HG02798 (cell line): ENCODE data around the gene MARCHF5.
"Not testable (repeated sequence)": the region's sequence is repeated elsewhere in the genome, so short reads cannot be mapped to it uniquely, and the experiment has no call there.

ENCODE experiments used
- ATAC-seq: cut with Tn5 transposase; IDR thresholded peaks from one replicate; pipeline ENCODE4 v1.9.1; 2021; ENCODE audit warnings: mild to moderate bottlenecking; ENCODE audit not compliant: unreplicated experiment, poor library complexity

The MARCHF5 gene

GRCh38 chr10:92303096-92303495 is 12.1 kb downstream of the MARCHF5 start:
- ATAC-seq: no peak

DNA sequence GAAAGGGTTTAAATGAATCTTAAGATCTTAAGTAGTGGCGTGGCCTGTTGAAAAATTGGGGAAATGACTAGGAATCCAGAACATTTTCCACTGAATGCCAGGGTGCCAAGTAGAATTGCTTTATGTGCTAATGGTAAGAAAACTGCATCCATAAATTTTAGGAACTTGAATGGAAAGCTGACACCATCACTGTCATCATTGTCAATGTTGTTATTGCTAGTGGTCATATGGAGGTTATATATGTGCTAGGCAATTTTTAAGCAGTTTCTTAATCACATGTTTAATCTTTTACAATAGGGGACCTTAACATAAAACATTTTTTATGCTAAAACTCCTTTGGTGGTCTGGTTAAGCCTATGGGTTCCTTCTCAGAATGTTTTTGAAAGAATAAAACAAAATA is 13.1 kb downstream of the MARCHF5 start:
- ATAC-seq: no peak

DNA sequence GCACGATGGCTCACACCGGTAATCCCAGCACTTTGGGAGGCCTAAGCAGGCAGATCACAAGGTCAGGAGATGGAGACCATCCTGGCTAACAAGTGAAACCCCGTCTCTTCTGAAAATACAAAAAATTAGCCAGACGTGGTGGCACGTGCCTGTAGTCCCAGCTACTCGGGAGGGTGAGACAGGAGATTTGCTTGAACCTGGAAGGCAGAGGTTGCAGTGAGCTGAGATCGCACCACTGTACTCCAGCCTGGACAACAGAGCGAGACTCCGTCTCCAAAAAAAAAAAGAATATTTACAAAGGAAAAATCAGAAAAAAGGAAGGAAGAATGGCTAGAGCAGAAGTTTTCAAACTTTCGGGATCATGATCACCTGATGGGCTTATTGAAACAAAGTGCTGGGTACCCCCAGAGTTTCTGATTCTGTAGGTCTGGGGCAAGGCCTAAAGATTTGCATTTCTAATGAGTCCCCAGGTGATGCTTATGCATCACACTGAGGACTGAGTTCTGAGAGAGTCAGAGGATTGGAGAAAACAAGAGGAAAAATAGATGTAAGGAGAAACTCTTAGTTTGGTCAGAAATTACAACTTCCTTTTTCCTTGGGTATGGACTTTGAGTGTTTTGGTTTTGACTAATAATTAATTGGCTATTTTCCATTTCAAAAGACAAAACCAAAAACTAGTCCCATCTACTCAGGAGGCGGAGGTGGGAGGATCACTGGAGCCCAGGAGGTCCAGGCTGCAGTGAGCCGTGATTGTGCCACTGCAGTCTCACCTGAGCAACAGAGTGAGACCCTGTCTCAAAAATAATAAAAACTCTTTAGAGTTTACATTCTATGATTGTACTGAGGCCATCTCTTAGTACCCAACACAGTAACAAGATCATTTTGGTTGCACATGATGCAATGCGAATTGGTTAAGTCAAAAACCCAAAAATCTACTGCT is 14.4 kb downstream of the MARCHF5 start:
- ATAC-seq: no peak

DNA sequence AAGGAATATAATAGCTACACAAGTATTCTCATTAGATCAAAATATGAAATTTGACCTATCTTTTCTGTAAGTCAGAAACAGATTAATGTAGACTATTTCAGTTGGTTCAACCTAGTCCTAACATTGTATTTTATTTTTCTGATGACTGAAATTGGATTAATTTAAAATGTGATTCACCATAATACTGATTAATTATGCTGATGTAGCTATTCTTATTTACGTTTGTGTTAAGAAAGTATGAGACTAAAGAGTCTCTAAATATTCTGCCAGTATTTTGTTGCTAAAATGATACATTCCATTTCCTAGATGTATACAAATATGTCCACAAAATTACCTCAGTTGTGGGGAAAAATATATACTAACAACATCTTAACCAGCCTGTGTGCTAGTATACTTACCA is 18.3 kb downstream of the MARCHF5 start:
- no peak for ATAC-seq

DNA sequence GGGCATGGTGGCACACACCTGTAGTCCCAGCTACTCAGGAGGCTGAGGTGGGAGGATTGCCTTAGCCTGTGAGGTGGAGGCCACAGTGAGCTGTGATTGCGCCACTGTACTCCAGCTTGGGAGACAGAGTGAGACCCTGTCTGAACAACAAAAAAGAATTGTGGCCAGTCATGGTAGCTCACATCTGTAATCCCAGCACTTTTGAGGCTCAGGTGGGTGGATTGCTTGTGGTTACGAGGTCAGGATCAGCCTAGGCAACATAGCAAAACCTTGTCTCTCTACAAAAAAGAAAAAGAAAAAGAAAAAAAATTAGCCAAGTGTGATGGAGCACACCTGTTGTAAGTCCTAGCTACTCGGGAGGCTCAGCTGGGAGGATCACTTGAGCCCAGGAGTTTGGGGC is 22.8 kb downstream of the MARCHF5 start:
- ATAC-seq: no peak

DNA sequence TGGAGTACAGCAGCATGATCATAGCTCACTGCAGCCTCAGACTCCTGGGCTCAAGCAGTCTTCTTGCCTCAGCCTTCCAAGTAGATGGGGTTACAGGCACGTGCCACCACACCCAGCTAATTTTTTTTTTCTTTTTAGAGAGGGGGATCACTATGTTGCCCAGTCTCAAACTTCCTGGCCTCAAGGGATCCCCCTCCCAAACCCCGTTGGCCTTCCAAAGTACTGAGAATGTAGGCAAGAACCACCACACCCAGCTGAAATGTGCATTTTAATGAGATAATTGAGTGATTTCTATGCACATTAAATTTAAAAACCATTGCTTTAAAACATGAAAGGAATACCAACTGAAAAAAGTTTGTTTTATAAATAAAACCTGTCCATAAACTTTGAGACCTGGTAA is 25.6 kb downstream of the MARCHF5 start:
- ATAC-seq: no peak

GRCh38 chr10:92323079-92323478 is 32.1 kb downstream of the MARCHF5 start:
- ATAC-seq: no peak

- ATAC-seq: no peak
These were observed 36.8 kb downstream of the MARCHF5 start for GRCh38 chr10:92327445-92328433.

GRCh38 chr10:92328993-92329392 is 38.0 kb downstream of the MARCHF5 start:
- ATAC-seq: no peak

DNA sequence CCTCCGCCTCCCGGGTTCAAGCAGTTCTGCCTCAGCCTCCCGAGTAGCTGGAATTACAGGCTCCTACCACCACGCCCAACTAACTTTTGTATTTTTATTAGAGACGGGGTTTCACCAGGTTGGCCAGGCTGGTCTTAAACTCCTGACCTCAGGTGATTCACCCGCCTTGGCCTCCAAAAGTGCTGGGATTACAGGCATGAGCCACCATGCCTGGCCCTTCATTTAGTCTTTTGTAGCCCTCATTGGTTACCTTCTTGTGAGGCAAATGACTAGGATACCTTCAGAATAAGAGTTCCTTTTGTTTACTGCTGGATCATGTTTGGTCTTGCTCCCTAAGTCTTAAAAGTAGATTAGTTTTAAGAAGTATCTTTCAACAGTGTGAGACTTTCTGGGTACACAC is 39.0 kb downstream of the MARCHF5 start:
- ATAC-seq: not testable (repeated sequence)

- no peak for ATAC-seq
These were observed 51.8 kb downstream of the MARCHF5 start for GRCh38 chr10:92342796-92343195.

DNA sequence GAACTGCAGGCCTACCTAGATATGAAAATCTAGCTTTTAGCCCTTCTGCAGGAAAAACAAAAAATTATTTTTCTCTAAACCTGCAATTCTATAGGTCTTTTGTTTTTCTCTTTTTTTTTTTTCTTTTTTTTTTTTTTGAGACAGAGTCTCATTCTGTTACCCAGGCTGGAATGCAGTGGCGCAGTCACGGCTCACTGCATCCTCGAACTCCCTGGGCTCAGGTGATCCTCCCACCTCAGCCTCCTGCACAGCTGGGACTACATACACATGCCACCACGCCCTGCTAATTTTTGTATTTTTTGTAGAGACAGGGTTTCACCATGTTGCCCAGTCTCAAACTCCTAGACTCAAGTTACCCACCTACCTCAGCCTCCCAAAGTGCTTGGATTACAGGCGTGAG is 54.6 kb downstream of the MARCHF5 start:
- ATAC-seq: not testable (repeated sequence)

GRCh38 chr10:92347035-92347676 is 56.2 kb downstream of the MARCHF5 start:
- ATAC-seq: not testable (repeated sequence)

- ATAC-seq: no peak
These were observed 59.4 kb downstream of the MARCHF5 start for GRCh38 chr10:92350411-92350810.

DNA sequence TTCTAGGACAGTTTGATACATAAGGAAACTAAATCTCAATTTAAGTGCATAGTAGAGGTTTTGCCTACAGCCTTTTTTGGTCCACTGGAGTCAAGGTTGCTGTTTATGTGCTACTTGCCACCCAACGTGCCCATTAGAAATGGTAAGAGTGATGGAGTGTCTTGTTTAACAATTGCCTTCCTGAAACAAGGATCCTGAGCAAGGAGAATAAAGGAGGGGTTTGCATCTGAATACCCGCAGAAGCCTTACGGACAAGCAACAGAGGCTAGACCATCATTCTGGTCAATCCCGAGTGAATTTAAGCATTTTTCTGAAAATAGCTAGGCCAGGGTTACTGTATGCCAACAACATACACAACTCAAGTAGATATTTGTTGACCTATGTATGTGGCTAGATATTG is 63.6 kb downstream of the MARCHF5 start:
- no peak for ATAC-seq

DNA sequence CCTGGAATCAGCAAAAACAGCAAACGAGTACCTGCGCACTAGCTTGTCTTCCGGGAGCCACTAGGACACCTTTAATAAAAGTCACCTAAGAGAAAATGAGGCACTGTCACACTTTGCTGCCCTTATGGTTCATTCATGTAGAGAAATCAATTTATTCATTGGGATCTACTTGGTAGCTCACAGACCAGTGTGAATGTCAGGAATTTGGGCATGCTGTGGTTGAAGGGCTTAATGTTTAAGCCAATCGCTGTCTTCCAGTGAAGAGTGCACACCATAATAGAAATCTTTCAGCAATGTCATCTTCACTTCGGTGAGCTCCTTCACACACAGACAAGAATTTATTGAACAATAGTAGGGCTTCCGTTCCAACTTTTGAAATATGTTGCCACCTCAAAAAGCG is 65.1 kb downstream of the MARCHF5 start:
- ATAC-seq: no peak

GRCh38 chr10:92363498-92363897 is 72.5 kb downstream of the MARCHF5 start:
- no peak for ATAC-seq

DNA sequence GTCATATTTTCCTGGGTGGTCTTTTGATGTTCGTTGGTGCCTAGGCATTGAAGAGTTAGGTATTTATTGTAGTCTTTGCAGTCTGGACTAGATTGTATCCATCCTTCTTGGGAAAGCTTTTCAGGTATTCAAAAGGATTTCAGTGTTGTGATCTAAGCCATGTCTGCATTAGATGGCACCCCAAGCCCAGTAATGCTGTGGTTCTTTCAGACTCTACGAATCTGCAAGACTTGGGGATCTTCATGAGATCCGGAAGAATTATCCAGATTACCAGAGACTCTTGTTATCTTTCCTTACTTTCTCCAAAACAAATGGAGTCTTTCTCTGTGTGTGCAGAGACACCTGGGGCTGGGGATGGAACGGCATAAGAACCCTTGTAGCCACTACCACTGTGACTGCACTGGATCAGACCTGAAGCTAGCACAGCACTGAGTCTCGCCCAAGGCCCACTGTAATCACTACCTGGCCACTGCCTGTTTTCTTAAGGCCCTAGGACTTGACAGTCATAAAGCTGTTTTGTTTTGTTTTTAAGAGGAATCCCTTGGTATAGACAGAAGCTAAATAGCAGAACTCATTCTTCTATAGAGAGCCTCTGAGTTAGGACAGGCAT is 75.5 kb downstream of the MARCHF5 start:
- no peak for ATAC-seq

DNA sequence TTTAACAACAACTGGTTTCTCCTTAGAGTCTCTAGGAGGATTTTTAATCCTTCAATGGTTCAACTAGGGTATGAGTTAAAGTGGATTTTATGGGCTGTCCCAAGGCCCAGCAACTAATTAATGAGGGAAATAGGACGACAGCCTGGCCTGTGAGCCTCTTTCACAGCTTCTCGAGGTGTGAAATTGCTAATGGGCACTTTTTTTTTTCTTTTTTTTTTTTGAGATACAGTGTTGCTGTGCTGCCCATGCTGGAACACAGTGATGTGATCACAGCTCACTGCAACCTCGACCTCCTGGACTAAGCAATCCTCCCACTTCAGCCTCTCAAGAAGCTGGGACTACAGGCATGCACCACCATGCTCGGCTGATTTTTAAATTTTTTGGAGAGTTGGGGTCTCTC is 87.0 kb downstream of the MARCHF5 start:
- no peak for ATAC-seq

DNA sequence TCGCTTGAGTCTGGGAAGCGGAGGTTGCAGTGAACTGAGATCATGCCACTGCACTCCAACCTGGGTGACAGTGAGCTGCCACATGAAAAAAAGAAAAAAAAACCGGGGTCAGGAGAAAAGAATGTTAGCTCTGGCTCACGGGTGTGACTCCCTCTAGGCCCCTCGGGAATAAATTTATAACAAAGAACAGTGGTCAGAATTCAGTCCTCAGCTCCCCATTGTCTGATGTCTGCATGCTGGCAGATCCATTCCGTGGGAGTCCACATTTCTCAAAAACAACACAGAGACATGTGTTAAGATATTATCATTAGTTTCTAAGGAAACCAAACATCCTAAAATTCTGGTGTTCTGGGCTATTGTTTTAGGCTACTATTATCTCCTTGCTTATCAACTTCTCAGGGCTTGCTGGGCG is 90.6 kb downstream of the MARCHF5 start:
- ATAC-seq: no peak
